ENCODE results near the gene CDS2. TPM values are rescaled to one million over a fixed set of nuclear protein-coding genes. Genes with fewer than 3 reads are reported as not detected.

The CDS2 gene
- total RNA-seq, 1 donor from 2014 or later = 44.9 TPM

- peaks cover 1% of the 10 kb centered on the region for H3K4me1 Mint-ChIP-seq
- no peaks in the 10 kb centered on the region for H3K27me3 Mint-ChIP-seq (ENCODE audit: low read depth)
- no peak for DNase-seq (ENCODE audit: low spot score in 2 of 2, unreplicated experiment in 2 of 2)
- no peaks in the 10 kb centered on the region for H3K9me3 Mint-ChIP-seq
- no peak overlapping the region for H3K4me3 Mint-ChIP-seq
- no peak for TF ChIP-seq CTCF (IDR thresholded peaks at IDR 0.05; ENCODE audit: unreplicated experiment)
- H3K27ac Mint-ChIP-seq = no peak overlapping the region
- H3K36me3 Mint-ChIP-seq = peaks cover 12% of the 10 kb centered on the region
Measured at GRCh38 chr20:5190444-5190843, 63.6 kb downstream of the CDS2 start.

- DNase-seq (ENCODE audit: low spot score in 2 of 2, unreplicated experiment in 2 of 2) = no peak
- peak; percentile 78 for TF ChIP-seq CTCF (IDR thresholded peaks at IDR 0.05; ENCODE audit: unreplicated experiment)
- Mint-ChIP-seq H3K4me3 (no peak overlapping the region), H3K4me1 (peaks cover 1% of the 10 kb centered on the region), H3K9me3 (no peaks in the 10 kb centered on the region), H3K27ac (peak overlapping the region; percentile 75), H3K36me3 (peaks cover 6% of the 10 kb centered on the region), H3K27me3 (ENCODE audit: low read depth) (no peaks in the 10 kb centered on the region)
Measured at GRCh38 chr20:5191829-5192569, 65.2 kb downstream of the CDS2 start.

- peak; percentile 42 for TF ChIP-seq CTCF (IDR thresholded peaks at IDR 0.05; ENCODE audit: unreplicated experiment)
- no peak overlapping the region for H3K27ac Mint-ChIP-seq
Measured at GRCh38 chr20:5192570-5193431, 66.0 kb downstream of the CDS2 start.

GRCh38 chr20:5195655-5196054, 68.8 kb downstream of the CDS2 start:
- DNase-seq (ENCODE audit: low spot score in 2 of 2, unreplicated experiment in 2 of 2) = no peak
- H3K36me3 Mint-ChIP-seq = peaks cover 5% of the 10 kb centered on the region
- H3K4me1 Mint-ChIP-seq = peaks cover 1% of the 10 kb centered on the region
- H3K27me3 Mint-ChIP-seq (ENCODE audit: low read depth) = no peaks in the 10 kb centered on the region
- TF ChIP-seq CTCF (IDR thresholded peaks at IDR 0.05; ENCODE audit: unreplicated experiment) = no peak
- H3K9me3 Mint-ChIP-seq = no peaks in the 10 kb centered on the region
- no peak overlapping the region for H3K27ac Mint-ChIP-seq
- no peak overlapping the region for H3K4me3 Mint-ChIP-seq

More at GRCh38 chr20:5192570-5193431, 66.0 kb downstream of the CDS2 start:
- Mint-ChIP-seq H3K4me1 (peaks cover 1% of the 10 kb centered on the region), H3K27me3 (ENCODE audit: low read depth) (no peaks in the 10 kb centered on the region), H3K9me3 (no peaks in the 10 kb centered on the region), H3K4me3 (no peak overlapping the region), H3K36me3 (peaks cover 6% of the 10 kb centered on the region)
- DNase-seq (ENCODE audit: low spot score in 2 of 2, unreplicated experiment in 2 of 2) = no peak

GRCh38 chr20:5196149-5196548, 69.3 kb downstream of the CDS2 start:
- peaks cover 1% of the 10 kb centered on the region for H3K4me1 Mint-ChIP-seq
- no peaks in the 10 kb centered on the region for H3K9me3 Mint-ChIP-seq
- H3K36me3 Mint-ChIP-seq = peaks cover 5% of the 10 kb centered on the region
- no peak for DNase-seq (ENCODE audit: low spot score in 2 of 2, unreplicated experiment in 2 of 2)
- no peaks in the 10 kb centered on the region for H3K27me3 Mint-ChIP-seq (ENCODE audit: low read depth)
- no peak overlapping the region for H3K27ac Mint-ChIP-seq
- TF ChIP-seq CTCF (IDR thresholded peaks at IDR 0.05; ENCODE audit: unreplicated experiment) = no peak
- H3K4me3 Mint-ChIP-seq = no peak overlapping the region
